HG03571 (cell line): Measurements from ENCODE around the gene GPC3.

ENCODE experiments used
- ATAC-seq: cut with Tn5 transposase; IDR thresholded peaks from one replicate; pipeline ENCODE4 v1.9.1; 2021; ENCODE audit not compliant: unreplicated experiment

GPC3 gene

DNA sequence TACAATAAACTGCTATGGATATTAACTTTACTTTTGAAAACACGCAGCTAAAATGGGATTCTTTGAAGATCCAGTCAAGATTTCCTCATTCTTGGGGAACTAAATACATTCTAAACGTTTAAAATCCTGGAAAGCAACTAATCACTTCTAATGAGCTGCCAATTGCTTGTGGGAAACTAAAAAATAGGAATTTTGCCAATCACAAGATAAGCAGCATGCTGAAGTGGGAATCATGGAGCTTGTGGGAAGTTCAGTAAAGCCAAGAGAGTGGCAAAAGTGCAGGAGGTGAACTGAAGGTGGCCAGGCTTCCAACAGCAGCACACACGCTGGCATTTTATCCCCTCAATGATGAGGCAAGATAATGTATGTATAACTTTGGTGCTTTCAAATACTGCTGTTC lies 133.0 kb downstream of the GPC3 start:
- no peak for ATAC-seq

DNA sequence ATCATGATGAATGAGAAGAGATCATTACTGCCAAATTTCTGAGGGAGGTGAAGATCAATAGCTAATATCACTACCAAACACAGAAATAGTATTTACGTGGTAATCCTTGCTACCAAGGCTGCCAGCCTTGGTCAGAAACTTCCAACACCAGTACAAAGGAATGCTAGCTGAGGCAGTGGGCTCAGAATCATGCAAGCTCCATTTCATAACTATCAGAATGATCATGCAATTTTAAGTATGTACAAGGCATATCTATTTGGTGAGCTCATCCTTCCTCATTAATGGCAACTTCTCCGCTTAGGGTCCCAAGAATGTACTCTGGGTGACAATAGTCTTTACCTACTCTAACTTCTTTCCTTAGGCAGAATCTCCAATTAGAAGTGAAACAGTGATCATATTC lies 135.0 kb downstream of the GPC3 start:
- no peak for ATAC-seq

DNA sequence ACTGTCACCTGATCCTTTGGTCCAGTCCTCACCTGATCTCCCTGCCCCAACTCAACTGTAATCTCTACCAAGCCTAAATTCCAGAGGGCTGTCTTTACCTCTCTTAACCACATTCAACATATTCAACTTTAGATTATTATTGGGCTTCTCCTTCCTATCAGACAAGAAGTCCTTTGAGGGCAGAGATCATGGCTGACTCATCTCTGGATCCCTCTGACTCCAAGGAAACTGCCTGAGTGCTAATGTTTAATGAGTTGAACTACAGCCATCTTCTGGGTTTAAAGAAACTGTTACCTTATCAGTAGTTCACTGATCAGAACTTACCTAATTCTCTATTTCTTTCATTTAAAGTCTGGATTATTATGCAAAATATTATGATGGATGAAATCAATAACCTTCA lies 135.7 kb downstream of the GPC3 start:
- no peak for ATAC-seq

DNA sequence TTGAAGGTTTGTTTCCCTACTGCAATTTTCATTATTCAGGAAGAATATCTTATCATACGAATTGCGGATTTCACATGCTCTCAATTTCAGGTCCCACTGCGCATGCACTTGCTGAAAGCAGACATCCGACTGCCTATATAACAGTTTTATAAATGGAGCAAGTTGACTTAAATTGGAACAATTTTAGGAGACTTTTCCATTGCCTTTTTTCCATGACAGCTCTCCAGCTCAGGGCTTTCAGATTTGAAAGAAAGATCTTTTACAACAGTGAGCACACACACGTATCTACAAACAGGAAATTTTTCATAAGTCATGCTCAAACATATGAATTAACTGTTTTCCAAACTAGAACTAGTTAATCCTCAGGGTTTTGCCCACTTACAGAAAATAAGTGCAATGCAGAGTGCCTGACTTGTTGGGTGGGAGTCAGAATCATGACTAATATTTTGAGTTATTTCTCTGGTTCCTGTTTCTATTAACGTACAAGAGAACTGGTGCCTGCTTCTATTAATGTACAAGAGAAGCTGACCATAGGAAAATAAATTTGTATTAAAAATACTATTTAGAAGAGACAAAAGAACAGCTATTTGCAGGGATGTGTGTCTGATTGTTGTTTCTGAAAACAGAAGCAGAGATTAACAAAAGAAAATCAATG lies 137.9 kb downstream of the GPC3 start:
- ATAC-seq = no peak

DNA sequence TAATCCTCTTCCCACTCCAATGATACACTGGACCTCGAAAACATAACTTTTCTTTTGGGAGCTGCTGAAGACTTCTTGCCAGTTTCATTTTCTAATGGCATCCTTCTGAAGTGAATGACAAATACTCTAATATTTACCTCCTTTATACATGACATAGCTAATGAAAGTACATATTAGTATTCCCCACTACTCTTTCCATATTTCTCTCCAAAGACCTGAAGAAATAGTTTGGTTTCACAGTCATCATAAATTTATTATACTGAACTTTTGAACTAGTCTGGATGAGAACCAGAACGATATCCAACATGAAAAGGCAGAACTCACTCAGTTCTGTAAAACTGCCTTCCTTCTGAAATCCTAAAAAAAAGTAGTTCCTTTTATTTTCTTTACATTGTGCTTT lies 139.1 kb downstream of the GPC3 start:
- no peak for ATAC-seq

DNA sequence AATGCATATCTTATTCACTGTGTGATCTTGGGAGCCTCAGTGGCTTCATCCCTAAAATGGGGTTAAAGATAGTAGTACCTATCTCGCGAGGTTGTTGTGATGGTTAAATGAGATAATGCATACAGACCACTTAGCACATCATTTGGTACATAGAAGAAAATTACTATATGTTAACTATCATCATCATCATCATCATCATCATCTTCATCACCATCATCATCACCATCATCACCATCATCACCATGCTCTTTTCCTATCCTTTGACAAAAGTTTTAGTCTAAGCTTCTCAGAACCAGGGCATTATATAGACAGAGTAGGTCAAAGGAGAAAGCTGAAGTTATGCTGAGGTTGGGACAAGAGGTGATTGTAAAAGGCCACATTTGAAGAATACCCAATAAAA lies 145.0 kb downstream of the GPC3 start:
- ATAC-seq = no peak

DNA sequence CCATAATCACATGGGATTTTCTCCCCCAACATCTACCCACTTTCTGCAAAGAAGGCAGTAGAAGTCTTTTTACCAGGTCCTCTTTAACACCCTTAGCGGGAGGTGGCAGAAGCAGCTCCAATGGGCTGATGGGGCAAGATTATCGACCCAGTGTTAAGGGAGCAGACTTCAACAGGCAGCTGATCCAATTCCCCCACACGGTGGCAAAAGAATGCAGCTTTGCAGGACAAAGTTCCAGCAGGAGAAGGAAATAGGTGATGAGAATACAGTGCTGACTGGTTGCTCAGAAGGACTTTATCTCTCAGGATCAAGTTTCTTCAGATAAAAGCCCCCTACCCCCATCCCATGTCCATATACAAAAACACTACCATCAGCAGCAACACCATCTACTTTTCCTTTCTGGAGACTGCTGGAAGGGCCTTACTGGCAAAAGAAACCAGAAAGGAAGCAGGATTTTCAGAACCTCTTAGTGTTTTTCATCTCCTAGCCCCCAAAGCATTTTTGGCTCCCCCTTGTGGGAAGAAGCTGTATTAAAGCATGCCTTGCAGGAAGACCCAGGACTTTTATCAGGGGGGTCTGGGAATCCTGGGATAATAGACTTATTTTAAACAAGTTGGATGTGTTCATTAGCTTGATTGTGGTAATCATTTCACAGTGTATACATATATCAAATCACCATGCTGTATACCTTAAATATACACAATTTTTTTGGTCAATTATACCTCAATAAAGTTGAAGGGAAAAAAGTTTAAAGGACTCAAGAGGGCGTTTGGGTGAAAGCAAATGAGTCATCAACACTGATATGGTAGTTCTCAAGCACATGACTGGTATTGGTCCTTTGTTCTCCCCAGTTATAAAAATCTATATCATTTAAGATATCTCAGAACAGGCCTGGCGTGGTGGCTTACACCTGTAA lies 146.4 kb downstream of the GPC3 start:
- no peak for ATAC-seq

DNA sequence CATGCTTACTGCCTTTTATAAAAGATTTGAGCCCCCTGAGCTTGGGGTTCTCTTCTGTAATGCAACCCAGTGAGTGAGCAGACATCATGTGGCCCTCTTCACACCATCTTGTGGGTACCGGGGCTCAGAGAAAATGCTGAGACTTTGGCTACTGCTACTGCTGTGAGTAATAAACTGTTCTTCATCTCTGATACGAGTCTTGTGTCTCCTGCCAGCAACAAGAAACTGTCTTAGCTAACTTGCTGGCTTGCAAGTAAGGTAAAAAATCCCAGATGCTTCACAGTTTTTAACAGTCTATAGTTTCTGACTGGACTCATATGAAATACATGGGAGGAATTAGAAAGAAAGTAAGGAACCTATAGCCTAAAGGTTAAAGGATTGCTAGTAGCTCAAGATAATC lies 148.3 kb downstream of the GPC3 start:
- ATAC-seq = no peak

DNA sequence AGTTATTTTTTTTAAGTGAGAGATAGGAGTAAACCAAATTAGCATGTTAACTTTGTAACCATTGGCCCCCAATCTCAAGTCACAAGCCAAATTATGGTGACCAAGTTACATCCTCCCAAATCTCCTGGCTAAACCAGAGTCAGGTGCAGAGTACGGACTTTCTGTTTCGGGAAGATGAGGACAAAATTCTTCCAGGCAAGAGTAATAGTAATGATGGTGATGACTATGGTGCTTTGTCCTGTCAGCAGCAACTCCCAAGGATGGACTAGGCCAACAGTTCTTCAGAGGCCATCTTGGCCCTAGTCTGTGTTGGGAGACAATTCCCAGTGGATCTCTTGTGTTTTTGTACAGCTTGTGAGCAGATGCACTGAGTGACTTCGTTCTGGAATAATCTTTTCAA lies 148.8 kb downstream of the GPC3 start:
- ATAC-seq = no peak

DNA sequence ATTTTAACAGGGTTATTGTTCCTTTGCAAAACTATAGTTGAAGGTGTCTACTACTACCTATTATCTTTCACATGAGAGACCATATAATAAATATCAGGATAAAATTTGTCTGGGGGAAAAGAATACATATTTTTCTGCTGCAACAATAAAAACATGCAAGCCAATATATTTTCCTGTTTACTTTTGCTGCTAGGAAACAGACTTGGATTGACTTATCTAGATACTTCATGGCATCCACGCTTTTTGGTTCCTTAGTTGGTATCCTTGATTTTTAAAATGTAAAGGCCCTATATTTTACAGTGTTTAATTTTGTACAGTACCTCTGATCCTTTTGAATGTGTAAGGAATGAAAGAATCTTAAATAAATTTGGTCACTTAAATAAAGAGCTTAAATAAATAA lies 150.6 kb downstream of the GPC3 start:
- no peak for ATAC-seq

DNA sequence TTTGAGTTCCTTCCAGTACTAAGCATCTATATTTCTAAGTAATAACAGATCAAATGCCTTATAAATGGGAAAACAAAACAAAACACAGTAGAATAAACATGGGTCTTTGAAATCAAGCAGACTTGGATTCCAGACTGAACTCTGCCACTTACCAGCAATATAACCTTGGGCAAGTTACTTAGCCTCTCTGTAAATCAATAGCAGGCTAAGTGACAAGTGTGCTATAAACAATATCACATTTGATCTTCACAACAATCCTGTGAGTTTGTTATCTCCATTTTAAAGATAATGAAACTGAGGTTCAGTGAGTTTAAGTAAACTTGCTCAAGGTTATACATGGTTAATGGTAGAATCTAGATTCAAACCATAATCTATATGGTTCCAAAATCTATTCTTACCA lies 165.8 kb downstream of the GPC3 start:
- no peak for ATAC-seq

DNA sequence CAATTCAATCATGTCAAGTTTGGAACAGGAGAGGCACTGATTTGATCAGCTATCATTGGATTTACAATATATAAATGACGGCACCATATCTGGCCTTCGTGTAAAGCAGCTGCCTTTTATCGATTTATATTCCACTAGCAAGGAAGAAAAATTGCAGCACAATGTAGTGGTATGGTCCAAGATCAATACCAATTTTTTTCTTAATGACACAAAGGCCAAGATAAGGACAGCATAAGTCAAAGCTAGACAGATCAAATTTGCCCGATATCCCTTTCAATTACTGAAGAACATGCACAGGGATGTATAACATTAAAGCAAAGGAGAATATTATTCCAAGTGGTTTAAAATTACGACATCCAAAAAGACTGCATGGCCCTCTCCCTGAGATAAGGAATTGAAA lies 167.4 kb downstream of the GPC3 start:
- no peak for ATAC-seq

DNA sequence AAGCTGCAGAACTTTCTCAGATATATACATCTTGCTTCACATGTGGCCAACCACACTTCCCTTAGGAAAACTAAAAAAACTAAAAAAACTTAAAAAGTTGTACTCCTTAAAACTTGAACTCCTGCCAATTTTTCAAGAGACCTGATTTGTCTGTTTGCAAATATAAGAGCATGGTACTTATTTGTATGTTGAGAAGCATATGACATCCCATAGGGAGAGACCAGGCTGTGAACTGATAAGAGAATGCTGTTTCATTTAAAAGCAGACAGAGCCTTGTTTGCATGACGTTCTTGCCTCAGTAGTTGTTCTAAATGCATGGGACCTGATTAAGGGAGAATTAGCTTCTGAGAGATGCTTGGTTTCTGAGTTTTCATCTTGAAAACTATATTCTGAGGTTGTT lies 169.9 kb downstream of the GPC3 start:
- ATAC-seq = no peak

DNA sequence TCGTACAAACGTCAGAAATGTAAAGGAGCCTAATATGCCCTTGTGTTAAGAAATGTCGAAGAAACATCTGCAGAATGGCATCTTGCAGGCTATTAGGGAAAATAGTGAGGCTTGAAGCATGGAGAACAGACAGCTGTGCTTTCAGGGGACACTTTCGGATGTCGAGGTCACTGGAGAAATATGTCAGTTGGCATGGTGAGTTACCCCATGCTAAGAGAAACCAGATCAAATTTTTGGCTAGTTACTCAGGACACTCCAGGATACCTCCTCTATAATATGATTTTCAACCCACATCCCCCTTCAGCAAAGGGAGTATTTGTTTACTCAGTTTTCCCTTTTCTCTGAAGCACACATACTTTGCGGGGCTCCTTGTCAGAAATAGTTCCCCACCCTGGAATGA lies 171.4 kb downstream of the GPC3 start:
- no peak for ATAC-seq

DNA sequence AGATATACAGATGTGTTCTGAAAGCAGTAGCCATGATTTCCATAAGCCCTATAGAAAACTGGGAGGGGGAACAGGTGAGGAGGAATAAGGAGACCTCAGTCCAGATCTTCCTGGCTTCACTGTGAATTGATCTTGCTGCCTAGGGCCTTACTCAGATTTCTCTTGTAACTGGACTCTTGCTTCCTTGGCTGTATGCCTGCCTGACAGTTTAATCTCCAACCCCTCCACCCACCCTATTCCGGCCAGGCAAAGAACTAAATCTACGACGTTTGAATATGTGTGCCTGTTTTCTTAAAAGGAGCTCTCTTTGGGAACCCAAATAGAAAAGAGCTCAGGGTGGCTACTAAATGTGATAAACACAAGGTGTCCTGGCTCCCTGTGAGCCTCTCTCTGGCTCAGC lies 173.0 kb downstream of the GPC3 start:
- ATAC-seq = no peak

DNA sequence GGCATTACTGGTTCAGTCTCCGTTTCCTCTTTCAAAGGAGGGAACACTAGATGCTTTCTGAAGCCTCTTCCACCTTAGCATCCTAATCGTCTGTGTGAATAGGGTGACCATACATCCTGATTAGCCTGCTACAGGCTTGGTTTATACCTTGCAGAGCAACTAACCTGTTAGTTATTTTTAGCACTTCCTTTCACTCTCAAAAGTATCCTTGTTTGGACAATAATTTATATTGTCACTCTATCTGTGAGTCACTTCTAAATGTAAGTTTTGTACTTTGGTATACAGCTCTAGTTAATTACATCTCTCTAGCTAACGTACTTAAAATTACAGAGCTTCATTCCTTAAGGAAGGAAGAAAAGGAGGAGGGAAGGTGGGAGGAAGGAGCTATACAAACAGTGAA lies 174.5 kb downstream of the GPC3 start:
- ATAC-seq = no peak

DNA sequence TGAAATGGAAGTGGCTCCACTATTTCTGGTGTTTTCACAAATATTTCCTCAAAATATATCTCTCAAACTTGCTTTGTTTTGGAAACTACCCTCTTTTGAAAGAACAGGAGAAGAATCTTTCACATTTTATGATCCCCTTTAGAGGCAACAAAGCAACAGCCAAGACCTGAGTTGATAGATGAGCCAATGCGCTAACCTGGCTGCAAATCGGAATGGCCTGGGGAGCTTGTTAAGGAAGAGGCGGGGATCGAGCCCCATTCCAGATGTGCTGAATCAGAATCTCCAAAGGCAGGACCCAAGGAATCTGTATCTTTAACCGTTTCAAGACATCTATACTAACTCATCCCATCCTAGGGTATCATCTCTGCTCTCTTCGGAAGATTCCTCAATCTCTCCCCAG lies 181.3 kb downstream of the GPC3 start:
- no peak for ATAC-seq

DNA sequence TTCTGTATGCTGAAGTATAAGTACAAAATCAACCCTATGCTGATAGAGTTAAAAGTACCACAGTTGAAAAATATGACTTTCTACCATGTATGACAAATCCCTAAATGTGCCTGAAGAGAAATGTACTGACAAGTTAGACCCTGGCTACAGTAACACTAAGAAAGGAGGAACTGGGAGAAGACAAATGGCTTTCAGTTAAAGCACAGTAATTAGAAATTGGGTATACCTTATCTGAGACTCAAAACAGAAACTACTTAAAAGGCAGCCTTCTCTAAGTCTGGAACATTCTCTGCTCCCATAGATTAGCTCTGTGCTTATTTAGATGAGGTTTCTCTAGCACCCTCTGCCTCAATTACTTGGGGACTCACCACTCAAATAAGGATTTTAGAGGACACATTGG lies 189.1 kb downstream of the GPC3 start:
- ATAC-seq = no peak

DNA sequence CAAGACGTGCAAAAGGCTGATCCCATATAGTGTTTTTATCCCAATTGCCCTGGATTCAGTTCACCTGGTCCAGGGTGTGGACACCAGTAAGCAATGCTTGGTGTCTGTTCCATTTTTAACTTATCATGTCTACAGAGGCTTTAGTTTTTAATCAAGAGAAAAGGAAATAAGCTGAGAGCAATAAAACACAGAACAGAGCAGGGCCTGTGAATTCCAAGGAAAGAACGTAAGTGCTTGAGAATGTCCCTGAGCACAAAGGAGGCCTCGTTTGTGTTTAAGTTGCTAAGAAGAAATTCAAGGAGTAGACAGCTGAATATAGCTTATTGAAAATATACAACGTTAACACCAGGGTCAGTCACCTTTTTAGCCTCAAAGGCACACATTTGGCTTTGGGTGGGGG lies 191.3 kb downstream of the GPC3 start:
- ATAC-seq = no peak

DNA sequence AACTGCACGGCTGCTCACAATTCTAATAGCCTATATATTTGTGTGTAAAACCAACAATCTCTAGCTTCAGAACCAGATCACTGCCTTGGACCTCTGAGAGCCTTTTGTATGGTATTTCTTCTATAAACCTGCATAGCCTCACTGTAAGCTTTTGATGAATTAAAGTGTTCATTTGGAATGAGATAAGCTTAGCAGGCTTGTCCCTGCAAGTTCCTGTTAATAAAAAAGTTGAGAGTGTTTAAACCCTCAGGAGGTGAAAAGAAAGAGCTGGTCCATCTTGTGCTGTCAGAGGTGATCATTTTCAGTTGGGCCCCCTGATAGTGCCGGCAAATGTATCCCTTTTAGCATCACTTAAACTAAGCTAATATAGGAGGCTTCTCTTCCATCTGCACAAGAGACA lies 191.8 kb downstream of the GPC3 start:
- ATAC-seq = no peak

DNA sequence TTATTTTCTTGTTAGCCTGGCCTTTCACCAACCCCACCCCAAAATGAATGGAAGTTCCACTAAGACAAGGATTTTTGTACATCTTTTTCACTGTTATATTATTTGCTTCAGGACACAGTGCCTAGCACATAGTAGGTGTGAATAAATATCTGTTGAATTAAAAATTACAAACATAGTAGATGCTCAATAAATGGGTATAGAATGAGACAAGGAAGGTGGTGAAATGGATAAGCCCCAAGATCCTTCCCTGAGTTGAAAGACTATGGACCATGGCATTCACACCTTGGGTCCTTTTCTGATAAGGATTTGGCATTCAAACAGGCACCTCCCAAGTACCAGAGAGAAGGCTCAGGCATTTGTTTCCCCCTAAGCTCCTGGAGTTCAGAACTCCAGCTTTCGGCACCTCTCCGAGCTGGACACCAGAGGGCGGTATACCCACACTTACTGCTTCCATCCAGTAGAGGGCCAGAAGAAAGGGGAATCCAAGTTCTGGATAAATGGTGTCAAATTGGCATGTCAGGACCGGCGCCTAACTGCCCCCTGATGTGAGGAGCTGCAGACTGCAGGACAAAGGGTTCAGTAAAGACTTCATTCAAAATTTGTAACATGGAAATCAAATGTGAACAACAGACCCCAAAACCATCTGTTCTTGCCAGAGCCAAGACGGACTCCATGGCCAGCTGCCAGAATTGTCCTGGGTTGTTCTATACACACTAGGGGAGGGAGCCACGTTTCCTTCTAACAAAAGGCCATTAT lies 193.0 kb downstream of the GPC3 start:
- ATAC-seq = no peak

DNA sequence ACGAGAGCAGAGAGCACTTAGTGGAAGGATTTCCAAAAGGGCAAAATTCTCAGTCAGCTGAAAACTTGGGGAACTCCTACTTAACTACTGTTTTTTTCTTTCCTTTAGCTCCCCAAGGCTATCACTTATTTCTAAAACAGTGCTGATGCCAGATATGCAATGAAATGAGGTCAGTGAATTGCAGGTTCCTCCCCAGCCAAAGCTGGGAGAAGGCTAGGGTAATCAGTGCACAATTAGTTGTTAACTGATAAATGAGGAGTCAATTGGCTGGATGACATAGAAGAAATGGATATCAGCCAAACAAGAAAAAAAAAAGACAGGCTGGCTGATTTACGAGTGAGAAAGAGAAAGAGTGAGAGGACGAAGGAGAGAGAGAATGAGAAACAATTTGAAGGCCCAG lies 195.6 kb downstream of the GPC3 start:
- no peak for ATAC-seq
